Myocyte (in vitro differentiated cells): ENCODE measurements around the gene KCNQ1. TPM values are rescaled to one million over a fixed set of nuclear protein-coding genes. Genes with fewer than 3 reads are reported as not detected.
A peak's percentile ranks its signal among the peaks of the same experiment; 100 is the strongest.

Source experiments
- DNase-seq: peaks from one replicate; pipeline ENCODE4 v3.0.0-alpha.2; 2012; ENCODE audit warnings: low read depth
- total RNA-seq: library from RNA; depleted of rRNA; stranded (reverse); fragments of >200 nt; gene quantifications from 2 replicates; pipeline ENCODE4 v1.2.3, GENCODE V29; 2014

Gene KCNQ1
- total RNA-seq, 1 donor from 2014 or later, result 0.32 TPM

DNA sequence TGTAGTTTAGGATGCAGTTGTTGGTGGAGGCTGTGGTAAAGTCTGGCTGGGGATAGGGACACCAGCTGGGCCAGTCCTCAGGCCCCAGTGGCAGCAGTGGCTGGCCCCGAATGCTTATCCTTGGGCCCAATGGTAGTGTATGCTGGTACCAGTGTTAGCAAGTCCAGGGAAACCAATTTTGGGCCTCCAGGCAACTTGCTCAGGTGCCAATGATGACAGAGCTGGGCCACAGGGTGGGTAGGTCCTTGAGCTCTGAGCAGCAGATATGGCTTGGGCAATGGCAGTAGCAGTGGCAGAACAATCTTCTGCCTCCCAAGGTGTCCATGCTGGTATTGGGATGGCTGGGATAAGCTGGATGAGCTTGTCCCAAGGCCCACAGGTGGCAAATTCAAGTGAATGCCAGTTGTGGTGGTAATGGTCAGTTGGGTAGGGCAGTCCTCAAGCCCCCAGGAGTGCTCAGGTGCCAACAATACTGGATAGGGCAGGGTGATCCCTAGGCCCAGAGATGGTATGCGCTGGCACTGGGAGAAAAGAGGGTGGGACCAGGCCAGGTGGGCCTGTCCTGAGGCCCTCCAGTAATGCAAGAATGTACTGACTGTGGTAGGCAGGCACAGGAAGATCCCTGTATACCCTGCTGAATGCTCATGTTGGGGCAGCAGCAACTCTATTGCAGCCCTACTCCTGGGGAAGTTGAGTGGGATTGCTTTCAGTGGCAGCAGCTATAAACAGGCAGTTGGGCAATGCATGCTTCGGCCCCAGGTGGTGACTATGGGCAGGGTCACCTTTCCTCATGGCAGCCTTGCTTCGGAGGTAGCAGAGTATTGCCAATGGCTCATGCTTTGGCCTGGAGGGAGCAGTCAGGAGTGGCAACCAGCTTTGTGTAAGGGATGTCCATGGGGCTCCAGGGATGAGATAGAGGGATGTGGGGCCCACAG lies 200.3 kb downstream of the KCNQ1 start:
- no peak for DNase-seq

DNA sequence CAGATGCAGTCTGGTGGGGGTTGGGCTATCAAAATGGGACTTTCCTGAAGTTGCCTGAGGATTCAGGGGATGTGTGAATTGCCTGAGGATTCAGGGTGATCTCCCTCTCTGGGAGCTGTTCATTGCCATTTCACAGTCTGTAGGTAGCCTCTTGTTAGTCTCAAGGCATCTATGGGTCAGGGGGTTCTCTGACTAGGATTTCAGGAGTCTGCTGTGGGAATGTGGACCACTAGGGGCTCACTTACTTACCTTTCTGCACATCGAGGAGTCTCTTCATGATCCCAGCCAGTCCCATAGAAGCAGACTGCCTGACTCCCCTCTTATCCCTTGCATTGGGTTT lies 200.9 kb downstream of the KCNQ1 start:
- DNase-seq, result no peak

DNA sequence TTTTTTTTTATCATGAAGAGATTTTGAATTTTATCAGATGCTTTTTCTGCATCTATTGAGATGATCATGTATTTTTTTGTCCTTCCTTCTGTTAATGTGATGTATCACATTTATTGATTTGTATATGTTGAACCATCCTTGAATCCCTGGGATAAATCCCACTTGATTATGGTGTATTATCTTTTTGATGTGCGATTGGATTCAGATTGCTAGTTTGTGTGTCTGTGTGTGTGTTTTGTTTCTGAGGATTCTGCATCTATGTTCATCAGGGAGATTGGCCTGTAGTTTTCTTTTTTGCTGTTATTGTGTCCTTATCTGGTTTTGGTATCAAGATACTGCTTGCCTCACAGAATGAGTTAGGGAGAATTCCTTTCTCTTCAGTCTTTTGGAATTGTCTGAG lies 202.4 kb downstream of the KCNQ1 start:
- no peak for DNase-seq

DNA sequence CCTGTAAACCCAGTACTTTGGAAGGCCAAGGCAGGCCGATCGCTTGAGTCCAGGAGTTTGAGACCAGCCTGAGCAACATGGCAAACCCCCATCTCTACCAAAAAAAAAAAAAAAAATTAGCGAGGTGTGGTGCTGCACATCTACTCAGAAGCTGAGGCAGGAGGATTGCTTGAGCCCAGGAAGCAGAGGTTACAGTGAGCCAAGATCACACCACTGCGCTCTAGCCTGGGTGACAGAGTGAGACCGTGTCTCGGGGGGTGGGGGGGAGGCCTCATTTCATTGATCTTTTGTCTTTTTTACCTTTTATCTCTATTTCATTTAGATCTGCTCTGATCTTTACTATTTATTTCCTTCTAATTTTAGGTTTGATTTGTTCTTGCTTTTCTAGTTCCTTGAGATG lies 203.1 kb downstream of the KCNQ1 start:
- DNase-seq, result no peak

DNA sequence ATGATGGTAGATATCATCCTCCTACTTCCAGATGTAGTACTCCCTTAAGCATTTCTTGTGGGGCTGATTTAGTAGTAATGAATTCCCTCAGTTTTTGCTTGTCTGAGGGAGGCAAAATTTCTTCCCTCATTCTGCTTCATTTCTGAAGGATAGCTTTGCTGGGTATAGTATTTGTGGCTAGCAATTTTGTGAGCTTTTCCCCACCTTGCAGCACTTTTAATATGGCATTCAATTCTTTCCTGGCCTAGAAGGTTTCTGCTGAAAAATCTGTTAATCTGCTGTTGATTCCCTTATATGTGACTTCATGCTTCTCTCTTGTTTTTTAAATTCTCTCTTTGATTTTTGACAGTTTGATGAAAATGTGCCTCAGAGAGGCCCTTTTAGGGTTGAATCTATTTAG lies 204.6 kb downstream of the KCNQ1 start:
- no peak for DNase-seq

DNA sequence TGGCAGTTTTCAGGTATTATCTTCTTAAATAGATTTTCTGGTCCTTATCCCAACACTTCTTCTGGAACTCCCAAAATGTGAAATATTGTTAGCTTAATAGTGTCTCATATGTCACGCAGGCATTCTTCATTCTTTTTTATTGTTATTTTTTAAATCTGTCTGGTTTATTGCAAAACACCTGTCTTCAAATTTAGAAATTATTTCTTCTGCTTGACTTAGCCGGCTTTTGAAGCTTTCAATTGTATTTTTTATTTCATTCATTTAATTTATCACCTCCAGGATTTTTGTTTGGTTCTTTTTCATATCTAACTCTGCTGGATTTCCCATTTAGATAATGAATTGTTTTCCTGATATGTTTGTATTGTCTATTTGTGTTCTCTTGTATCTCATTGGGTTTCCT lies 205.0 kb downstream of the KCNQ1 start:
- no peak for DNase-seq

DNA sequence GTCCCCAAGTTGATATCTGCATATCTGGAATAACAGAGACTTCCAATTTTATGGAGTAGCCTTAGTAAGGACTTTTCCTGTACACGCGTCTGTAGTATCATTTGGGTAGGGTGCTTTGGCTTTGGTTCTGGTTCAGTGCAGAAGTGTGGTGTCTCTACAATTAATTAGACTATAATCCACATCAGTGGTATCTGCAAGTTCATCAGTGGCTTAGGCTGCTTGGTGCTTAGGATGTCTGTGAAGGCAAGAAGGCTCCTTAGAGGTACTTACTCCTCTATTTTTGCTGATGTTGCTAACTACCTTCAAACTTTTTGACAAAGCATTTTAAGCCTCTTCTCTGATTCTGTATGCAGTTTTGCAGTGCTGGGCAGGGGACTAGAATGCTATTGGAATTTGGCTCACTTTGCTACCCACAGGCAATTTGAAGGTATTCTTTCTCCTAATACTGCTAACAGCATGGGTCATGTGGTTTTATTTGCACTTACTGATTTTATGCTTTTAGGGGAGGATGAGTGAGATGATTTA lies 205.6 kb downstream of the KCNQ1 start:
- no peak for DNase-seq

DNA sequence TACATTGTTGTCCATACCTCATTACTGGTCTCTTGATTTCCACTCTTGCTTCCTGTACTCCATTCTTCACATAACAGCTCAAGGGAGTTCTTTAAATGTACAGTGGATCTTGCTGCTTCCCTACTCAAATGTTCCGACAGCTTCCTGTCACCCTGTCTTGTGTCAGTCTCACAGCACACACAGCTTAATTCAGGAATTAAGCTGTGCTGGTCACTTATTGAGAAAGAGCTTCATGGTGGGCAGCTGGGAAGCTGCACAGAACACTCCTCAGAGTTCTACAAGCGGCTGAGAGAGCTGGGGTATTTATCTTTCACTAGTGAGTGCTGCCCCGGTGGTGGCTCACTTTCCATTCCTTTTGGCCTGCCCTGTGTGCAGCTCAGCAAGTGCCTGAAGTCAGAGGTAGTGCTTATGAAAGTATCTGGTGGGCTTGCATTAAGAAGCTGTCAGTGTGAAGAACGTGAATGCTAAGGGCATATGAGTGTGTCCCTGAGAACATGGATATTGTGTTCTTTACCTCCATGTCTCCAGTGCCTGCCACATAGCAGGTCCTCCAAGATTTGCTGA lies 206.3 kb downstream of the KCNQ1 start:
- DNase-seq, result no peak

DNA sequence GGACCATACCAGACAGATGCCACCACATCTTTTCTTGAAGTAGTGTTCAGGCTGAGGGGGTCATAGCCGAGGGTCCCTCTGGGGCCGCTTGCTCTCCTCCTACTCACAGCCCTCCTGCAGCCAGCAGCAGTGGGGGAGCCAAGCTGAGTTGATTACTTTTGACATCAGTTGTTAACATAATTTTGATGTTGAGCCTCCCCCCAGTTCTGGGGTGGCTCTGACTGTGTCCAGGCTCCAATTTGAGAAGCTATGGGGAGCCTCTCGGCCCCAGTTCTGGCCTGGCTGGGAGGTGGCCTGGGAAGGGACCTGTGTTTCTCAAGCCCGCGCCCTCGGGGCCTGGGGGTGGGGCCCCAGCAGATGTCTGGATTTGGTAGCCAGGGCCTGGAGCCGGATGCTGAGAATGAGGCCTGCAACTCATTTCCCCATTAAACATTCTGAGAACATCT lies 207.0 kb downstream of the KCNQ1 start:
- DNase-seq, result no peak

DNA sequence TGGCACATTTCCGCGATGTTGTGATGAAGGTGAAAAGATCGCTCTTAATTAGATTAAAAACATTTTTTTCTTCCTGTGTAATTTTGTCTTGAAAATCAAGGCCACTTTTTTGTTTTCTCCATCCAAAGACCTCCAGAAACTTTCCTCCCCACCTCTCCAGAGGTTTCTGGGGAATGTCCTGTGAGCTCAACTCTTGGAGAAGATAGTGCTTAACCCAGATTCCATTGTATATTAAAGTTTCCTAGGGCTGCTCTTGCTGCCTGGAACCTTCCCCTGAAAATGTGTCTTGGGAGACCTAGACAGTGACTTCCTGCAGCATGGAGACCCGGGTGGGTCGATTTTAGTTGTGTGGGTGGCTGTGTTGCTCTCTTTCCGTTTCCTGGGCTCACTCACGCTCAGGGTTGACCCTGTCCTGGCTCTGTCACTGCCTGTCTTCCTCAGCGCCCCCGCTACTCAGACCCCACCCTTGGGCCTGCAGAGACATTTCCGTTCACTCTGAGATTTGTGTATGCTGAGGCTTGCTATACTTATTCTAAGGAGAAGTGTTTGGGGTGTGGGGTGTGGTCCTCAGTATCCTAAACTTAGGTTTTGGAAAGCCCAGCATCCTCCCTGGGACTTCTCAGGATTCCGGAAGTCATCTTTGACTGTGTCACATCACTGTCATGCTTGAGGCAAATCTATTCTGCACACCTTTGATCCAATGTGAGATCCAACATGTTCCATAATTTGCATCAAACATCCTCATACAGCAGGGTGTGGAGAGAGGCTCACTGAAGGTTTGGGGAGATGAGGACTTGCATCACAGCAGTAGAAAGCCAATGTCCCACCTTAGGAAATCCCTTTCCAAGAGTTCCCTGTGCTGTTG lies 207.8 kb downstream of the KCNQ1 start:
- no peak for DNase-seq

DNA sequence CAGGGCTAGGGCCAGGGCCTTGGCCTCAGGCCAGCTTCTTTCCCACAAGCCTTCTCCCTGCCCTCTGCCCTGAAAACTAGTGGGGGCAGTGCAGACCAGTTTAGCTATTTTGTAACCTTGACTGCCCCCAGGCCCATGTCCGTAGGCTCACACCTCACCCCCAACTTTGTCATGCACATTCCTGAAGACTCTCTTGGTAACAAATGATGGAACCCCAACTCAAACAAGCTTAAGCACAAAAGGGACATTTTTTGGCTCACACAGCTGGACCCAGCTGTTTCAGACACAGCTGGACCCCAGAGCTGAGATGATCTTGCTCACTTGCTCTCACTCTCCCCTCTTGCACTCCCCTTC lies 208.4 kb downstream of the KCNQ1 start:
- DNase-seq, result peak; percentile 32

DNA sequence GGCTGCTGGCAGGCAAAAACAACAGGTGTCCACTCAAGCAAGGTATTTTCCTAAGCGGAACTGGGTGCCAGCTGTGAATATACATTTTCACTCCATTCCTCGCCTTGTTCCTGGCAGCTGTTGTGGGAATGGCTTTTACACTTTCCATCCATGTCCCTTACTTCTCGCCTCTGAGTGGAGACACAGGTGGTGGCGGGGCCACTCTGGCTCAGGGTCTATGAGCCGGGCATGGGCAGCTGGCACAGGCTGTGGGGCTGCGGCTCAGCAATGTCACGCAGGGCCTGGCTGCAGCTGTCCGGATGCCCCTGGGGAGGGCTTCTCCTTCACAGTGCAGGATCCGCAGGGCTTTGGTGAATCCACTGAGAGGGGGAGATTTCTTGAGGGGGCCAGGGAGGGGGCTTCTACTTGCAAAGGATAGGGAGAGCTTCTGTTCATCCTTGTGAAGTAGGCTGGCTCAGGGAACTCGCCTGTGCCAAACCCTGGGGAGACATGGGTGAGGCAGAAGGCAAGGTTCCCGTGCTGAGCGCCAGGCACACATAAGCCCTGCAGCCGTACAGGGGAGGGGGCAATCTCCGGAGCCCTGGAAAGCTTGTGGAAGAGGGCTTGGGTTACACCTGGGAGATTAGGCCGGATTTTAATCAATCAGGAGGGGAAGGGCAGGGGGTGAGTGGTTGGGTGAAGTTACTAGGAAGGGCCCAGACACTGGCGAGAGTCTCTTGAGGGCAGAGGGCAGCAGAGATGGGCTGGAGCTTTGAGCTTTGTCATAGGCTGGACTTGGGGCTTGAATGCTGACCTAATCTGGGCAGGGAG lies 209.3 kb downstream of the KCNQ1 start:
- peak; percentile 95 for DNase-seq

DNA sequence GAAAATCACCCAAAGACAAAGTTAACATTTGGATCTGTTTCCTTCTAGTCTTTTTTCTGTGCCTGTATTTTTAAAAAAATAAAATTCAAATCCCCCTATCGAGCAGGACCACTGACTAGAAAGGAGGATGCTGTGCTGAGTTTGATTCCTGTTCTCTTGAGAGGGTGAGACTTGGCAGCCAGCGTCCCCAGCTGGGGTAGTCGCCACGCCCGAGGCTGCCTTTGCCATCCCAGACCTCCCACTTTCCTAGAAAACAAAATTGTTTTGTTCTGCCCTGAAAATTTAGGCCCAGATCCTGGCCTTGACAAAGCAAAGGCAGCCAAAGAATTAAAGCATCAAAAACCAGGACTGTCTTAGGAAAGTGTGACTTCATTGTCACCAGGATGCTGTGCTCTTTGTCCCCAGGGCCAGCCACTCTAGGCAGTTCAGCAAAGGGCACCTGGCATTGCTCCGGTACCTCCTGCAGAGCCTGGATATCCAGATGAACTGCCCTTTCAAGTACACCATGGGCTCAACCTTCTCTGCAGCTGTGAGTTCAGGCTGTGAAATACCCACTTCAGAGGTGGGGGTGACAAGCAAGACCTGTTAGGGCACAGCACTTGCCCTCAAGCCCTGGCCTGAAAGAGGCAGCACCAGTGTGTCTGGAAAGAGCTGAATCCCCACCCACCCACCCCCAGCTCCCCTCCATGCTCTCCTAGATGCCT lies 210.4 kb downstream of the KCNQ1 start:
- no peak for DNase-seq

DNA sequence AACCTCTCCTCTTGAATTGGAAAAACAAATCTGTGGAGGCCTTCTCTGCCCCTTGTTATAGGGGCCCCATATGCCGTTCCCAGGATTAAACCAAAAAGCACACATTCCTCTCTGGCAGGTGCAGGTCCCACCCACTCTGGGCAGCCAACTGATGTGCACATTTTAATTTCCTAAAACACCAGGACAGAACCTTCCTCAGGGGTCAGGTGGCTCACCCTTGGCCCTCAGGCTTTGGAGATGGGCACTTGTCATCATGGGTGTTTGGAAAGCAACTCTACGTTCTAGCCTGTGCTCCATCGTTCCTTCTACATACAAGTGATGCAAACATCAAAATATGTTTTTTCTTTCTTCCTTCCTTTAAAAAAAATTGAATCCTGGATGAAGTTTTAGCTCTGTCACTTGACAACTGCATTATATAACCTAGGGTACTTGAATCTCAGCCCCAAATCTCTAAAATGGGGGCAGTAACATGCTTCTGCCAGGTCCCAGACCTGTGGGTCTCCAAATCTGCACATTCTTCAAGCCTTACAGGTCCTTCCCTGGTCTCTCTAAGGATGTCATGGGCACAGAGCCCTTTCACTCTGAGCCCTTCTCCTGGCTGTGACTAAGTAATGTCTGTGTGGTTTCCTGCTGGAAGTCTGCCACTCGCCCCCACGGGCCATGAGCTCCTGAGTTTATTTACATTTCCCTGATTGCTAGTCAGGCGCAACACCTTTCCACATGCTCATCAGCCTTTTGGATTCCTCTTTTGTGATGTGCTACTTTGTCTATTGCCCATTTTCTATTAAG lies 211.2 kb downstream of the KCNQ1 start:
- DNase-seq, result peak; percentile 47

DNA sequence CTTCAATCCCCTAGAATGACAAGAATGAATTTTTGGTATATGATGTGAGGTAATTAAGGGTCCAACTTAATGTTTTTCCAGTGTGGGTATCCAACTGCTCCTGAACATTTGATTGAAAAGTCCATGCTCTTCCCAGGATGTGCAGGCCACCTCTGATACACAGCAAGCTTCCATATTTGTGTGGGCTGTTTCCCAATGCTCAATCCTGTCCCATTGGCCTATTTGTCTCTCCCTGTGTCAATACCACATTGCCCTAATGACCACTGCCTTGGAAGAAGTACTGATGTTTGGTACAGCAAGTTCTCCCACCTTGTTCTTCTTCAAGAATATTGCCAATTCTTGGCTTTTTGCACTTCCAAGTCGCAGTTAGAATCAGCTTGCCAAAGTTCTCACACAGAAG lies 212.1 kb downstream of the KCNQ1 start:
- DNase-seq, result no peak

DNA sequence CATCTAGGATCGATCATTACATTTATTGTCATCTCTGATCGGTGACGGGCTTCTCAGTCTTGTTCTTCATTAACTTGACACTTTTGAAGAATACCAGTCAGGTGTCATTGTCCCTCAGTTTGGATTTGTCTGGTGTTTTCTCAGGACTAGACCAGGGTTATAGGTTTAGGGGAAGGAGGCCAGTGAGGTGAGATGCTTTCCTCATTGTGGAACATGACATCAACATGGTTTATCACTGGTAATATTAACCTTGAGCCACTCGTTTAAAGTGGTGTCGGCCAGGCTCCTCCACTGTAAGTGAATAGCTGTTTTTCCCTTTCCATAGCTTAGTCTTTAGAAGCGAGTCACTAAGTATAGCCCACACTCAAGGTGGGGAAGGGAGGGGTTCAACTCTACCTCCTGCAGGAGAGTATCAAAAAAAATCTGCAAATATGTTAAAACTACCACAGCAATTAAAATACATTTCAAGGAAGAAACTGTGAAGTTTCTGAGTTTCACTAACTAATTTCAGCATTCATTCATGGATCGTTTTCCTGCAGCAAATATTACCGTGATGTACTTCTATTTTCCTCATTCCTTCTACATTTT lies 213.0 kb downstream of the KCNQ1 start:
- DNase-seq, result peak; percentile 20

DNA sequence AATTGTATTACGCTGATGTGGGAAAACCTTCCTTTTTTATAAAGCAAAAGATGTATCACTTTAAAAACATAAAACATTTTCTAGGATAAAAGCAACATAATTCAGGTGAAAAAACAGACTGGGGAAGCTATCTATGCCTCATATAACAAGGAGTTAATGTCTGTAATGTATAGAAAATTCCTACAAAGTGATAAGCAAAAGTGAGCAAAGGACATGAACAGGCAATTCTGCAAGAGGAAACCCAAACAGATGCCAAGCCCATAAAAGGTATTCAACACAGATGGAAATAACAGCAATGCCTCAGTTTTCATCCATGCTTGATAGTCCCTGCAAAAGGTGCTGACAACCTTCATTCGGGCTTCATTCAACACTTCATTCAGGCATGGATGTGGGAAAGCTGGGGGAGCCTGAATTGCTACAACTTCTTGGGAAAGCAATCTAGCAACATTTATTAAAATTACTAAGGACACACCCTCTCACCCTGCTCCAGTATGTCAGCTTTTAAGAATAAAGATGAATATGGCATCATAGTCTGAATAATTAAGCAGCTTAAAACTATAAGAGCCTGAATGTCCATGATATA lies 215.6 kb downstream of the KCNQ1 start:
- DNase-seq, result no peak

DNA sequence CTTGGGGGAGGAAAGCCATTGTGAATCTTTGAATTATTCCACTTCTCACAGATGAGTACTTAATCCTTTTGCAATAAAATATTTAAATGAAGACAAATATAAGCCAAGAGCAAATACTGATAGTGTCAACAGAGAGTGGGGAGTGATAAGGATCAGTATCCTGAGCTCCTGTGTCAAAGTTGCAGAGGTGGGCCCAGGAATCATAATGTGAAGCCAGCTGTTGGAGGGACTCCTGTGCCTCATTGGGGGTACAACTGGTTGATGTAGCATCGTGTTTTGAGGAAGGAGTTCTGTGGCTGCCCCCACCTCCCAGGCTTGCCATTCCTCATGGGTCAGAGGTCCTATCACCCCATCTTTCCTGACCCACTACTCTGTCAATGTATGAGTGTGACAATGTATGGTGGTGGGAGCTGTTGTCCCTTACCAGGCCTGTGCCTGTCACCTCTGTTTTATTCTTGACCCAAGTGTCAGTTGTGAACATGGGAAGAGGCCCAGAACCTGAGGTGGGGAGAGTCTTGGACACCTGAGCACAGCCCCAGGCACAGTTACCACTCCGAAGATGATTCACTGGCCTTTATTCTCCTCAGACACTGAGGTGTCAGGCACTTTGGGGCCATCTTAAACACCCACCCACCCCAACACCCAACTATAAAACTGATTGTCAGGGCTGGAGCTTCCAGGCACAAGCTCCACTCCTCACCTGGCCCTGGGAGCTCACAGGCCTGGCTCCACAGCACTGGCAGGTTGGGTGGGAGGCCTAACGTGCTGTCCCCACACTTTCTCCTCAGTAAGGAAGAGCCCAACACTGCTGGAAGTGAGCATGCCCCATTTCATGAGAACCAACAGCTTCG lies 216.6 kb downstream of the KCNQ1 start:
- no peak for DNase-seq
